SIG-M5 (cell line): ENCODE data around the gene ARHGAP4.
A peak's percentile ranks its signal among the peaks of the same experiment; 100 is the strongest.

Source experiments
- DNase-seq: peaks from one replicate; lab custom pipeline; 2025; lab: John Stamatoyannopoulos, UW

Gene ARHGAP4

DNA sequence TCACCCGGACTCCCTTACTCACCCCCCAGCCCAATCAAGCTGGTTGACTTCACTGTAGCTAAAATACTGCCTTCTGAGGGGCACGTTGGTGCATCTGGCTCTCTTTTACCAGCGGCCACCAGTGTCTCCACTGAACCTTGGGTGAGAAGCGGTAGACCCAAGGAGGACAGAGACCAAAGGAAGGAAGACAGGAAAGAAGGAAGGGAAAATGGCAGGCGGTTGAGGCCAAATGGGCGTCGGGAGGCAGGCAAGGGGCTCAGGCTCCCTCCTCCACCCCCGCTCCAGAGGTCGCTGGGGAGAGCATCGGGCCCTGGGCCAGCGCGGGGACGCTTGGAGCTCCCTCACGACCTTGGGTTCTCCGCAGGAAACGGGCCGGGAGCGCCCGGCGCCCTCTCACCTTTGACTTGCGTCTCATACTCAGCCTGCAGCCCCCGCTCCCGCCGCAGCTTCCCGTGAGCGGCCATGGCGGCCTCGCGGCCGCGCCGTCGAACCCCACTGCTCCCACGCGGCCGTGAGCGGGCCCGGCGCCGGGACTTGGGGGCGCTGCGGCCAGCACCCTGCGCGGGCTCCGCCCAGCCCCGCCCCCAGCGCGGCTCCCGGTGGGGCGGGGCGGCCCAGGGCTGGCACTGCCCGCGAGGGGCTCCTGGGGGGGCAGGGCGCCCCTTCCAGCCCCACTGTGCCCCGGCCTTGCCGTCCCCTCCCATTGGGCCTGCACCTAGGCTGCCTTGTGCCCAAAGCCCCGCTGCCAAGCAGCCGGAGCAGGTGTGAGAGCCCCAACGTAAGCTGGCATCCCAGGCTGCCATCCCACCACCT lies at the start of gene ARHGAP4:
ARHGAP4 (minus strand) TSS at position 526 of the 813 bp plus-strand sequence; CDS start at position 464, 62 bp downstream.
- no peak for DNase-seq

DNA sequence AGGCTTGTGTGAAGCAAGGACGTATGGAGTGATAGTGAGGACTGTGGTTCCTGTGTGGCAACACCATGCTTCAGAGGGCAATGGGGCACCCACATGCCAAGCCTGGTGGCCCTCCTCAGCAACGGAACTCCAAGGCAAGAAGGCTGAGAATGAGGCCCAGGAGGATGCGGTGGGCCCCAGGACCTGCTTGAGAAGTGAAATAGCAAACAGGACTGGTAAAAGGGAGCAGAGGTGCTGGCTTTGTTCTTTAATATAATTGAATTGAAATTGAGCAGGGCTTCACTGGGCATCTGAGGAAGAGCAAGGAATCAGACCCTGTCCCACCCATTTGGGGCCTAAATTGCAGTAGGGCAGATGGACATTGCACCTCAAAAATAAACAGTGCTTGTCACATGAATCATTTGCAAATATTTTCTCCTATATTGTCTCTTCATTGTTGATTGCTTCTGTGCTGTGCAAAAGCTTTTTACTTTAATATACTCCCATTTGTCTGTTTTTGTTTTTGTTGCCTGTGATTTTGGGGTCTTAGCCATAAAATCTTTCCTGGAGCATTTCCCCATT lies 48.7 kb upstream of the ARHGAP4 start:
- no peak for DNase-seq

DNA sequence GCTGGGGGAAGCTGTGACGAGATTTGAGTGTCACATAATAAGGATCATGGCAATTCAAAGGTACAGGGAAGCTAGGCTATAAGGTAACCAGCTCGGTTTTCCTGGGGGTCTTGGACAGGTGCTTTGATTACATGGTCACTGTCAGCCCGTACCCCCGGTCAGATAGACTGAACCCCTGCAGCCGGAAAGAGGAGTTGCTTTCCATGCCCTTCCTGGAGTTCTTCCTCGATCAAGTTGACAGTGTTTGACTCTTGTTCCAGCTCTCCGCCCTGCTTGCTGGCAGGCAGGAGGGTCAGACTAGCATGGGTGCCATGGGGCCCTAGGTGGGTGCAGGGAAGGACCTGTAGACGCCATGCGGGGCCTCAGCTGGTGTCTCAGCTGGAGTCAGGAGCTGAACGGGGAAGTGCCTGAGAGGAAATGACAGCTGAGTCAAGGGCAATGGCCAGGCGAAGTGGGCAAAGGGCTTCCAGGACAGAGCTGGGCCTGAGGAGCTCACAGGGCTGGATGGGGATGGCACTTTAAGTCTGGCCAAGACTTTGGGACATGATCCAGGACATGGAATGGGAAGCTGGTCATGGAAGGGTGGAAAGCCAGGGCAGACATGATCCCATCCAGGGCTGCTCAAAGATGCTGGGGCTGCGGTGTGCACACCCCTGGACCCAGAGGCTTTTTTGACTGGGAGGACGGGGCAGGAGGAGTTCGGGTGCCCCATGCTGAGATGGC lies 48.1 kb upstream of the ARHGAP4 start:
- DNase-seq = no peak

DNA sequence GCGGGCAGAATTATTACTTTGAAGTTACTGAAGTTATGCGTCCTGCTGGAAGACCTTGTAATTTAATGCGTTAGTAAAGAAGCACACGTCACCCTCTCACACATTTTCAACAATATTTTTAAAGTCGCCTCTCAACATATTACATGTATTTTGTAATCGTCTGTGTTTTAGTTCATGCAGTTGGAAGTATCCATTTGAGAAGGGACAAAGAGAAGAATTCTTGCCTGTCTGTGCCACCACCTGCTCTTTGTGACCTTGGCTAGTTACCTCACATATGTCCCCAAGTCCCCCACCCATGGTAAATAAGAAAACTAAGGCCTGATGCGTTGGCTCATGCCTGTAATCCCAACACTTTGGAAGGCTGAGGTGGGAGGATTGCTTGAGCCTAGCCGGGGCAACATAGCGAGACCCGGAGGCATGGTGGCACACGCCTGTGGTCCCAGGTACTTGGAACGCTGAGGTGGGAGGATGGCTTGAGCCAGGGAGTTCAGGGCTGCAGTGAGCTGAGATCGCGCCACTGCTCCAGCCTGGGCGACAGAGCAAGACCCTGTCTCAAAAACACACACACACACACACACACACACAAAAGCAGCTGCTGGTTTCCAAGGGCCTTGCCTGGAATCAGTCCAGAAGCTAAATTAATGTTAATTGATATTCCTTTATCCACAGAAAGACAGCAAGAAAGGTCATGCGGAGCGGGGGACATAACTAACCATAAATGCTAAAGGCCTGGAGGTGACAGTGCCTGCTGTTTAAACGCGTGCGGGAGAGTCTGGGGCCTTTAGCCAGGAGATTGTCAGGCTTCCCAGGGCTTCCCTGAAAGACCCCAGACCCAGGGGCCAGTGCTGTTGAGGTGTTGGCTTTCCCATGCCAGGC lies 47.3 kb upstream of the ARHGAP4 start:
- no peak for DNase-seq

DNA sequence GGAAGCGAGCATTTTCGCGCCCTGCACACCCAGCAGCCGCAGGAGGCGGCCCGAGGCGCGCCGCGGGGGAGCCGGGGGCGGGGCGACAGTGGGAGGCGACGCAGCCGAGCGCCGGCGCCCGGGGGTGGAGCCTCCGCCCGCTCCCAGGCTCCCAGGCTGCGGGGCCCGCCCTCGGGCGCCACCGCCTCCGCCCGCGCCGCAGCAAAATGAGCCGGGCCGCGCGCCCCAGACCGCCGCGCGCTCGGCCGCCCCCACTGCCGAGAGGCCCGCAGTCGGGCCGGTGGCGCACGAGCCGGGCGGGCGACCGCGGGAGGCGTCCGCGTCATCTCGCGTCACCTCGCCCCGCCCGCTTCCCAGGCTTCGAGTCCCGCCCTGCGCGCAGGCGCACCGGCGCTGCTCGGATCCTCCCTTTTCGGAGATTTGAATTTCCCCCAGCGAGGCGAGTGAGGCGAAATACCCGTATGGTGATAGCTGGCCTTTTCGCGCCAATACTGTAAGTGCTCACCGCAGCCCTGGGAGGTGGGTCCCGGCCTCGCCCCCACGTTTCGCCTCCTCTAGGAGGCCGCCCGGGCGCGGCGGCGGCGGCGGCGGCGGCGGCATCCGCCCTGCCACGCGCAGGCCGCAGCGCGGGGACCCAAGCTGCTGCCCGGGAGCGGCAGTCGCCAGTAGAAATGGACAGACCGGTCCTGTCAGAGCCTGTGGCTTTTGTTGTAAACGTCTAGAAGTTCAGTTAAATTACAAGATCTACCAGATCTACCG lies 46.5 kb upstream of the ARHGAP4 start, which contains the start of gene TMEM187:
TMEM187 (plus strand) TSS at position 387 of the 759 bp plus-strand sequence. CDS start 9,309 bp downstream, outside the sequence.
- peak; percentile 18 for DNase-seq

DNA sequence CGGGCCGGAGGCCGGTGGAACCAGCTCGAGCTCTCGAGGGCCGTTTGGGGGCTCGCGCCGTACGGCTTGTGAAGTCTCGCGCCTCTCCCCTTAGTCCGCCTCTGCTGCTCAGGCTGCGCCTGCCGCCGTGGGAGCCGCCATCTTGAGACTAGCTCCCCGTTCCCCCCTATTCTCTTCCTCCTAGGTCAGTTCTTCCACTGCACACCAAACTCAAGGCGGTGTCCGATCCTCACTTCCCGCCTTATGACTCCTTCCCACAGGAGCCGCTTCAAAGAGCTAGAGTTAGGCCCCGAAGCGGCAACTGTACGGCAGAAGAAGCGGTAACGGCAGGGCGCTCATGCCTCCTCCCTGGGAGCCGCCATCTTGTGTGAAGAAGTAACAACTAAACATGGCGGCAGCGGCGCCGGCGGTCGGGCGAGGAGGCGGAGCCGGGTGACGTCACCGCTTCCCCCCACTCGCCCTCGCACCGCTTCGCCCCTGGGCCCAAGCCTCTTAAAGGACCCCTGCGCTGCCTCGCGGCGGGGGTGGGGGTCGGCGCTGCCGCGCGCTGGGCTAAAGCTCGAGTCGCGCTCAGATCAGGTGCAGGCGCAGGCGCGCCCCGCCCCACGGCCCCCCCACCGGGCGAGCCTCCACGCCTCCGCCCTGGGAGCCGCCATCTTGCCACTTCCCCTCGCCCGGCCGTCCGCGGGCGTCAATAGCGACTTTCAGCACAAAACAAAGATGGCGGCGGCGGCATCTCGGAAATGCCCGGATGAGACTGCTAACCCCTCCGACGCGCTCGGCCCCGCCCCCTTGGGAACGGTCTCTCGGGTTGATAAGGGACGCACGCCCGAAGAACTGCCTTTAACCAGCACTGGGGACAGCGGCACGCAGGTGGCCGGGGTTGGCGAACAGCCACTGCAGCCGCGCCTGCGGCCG lies 45.6 kb upstream of the ARHGAP4 start, which contains the start of gene HCFC1:
HCFC1 (minus strand) TSS at position 369 of the 918 bp plus-strand sequence. CDS start 978 bp downstream, outside the sequence.
- DNase-seq = no peak

DNA sequence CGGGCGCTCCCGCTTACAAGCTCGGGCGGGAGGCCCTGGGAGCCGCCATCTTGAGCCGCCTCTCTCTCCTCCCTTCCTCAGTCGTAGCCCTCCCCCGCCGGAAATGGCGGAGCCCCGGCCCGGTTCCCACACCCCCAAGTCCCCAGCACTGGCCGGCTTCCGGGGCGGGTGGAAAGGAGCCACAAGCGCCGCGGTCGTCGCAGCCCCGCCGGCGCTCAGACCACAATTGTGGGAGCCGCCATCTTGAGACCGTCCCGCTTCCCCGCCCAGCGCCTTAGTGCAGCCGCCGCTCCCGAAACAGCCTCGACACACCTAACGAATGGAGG lies 45.0 kb upstream of the ARHGAP4 start:
- peak; percentile 20 for DNase-seq

DNA sequence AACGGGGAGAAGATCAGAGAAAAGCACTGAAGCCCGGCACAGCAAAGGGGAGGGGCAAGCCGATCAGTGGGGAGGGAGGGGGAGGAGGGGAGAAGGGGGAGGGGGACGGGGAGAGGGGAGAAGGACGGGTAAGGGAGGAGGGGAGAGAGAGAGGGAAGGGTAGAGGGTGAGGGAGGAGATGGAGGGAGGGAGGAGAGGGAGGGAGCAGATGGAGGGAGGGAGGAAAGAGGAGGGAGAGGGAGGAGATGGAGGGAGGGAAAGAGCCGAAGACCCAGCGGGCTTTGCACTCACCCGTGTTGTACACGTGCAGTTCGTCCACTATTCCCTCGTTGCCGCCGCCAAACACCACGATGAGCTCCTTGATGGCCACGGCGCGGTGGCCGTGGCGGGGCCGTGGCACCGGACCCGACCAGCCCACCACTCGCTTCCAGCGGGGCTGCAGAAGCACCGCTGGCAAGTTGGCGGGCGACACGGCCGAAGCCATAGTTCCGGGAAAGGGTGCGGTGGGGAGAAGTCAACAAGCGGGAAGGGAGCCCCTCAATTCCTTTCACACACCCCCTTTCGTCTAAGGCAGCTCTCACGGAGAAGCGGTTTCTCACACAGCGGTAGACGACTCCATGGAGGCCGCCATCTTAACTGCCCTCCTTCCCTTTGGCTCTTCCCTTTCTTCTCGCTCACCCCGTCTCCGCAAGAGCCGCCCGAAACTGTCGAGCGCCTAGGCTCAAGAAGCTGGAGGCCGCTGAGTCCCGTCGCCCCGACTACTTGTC lies 44.5 kb upstream of the ARHGAP4 start:
- DNase-seq = no peak

DNA sequence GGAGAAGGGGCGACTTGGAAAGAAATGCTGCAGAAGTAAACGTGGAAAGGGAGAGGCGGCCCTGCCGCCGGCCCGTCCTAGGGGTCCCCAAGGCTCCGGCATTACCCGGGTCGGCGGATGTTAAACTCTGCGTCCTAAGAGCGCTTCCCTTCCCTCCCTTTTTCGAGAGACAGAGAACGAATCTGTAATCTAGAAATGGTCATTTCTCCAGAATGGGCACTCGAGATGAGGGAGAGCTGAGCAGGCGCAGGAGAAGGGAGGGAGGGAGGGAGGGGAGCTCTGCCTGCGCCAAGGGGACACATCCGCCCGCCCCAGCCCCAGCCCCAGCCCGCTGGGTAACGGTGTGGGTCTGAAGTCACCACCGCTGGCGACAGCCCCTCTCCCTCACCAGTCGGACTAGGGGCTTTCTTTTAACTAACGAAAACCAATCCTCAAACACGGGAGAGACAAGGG lies 43.9 kb upstream of the ARHGAP4 start:
- no peak for DNase-seq

DNA sequence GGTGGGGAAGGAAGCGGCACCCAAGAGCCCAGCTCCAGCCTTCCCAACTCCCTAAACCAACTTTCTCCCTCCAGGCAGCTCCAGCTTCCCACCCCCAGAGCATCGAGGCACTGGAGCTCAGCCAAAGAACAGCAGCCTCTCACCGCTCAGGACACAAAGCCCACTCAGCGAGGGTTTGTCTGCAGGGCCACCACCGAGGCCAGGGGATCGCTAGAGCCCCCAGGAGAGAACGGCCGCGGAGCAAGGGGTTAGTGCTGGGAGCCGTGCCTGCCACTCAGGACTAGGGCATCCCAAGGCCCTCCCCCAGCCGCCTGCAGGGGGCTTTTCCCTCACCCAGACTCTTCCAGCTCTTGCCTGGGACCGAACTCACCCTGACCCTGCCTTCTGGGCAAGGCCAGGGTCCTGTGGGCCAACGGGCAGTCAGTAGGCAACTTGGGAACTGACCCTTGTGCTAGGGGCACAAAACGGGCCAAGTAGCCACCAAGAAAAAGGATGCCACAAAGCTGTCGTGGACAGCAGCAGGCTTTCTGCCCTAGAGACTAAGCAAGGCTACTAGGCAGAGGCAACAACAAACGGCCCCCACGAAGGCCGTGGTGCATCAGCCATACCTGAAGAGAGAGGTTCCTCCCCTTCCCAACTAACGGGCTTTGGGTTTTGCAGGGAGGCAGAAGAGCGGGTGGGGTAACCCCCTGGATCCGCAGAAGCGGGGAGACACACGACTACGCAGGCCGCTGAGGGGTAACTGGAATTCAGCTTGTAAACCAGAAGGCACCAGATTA lies 43.2 kb upstream of the ARHGAP4 start:
- no peak for DNase-seq

DNA sequence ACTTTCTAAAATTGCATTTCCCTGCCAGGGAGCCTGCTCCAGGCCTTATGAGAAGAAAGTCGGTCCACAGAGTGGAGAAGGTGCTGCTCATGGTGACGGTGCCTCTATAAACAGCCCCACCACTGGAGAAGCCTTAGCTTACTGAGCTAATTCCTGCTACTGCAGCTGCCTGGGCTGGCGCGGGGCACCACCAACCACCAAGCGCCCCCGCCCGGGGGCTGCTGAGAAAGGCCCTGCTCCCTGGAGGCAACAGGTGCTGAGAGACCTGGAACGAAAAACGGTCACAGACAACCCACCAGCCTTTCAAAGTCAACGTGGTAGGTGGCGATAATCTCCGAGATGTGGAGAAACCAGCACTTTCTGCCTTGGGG lies 42.7 kb upstream of the ARHGAP4 start:
- DNase-seq = no peak

DNA sequence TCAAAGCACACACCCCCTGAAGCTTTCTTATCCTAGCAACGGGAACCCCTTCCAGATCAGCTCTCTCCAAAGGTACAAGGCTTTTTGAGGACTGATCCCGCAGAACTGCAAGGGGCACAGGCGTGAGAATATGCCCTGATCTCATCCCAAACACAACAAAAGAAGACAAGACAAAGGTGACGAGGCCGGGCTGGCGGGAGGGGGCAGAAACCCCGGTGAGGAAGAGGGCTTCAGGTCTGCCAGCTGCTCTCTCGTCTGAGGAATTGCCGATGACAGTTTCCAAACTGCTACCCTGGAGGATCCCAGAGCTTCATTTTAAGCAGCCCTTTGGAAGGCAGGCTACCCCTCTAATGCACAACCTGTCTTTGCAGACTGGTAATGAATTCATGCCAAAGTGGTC lies 42.2 kb upstream of the ARHGAP4 start:
- DNase-seq = no peak

DNA sequence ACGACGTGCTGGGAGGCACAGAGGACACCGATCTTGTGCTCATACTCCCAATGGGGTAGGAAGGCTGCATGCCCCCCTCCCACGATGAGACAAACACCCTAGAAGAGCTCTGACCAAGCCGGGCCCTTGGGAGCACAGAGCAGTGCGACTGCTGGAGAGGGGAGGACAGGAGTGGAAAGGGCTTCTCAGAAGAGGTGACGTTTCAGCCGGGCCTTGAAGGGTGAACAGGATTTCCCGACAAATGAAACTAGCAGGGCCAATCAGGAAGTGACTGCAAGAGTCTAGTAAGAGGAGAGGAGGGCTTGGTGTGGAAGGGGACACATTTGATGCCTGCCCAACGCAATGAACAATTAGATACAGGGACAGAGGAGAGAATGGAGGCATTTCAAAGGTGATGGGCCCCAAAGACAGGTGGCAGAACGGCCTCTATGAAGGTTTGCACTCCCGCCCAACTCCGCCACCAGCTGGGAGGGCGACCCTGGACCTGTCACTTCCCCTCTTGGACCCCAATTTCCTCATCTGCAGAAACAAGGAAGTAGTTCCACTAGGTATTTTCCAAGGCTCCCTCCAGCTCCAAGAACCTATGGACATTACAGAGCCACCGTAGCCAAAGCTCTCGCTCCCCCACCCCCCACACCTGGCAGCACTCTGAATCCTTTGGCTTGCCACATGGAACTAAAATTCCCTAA lies 41.6 kb upstream of the ARHGAP4 start:
- no peak for DNase-seq

DNA sequence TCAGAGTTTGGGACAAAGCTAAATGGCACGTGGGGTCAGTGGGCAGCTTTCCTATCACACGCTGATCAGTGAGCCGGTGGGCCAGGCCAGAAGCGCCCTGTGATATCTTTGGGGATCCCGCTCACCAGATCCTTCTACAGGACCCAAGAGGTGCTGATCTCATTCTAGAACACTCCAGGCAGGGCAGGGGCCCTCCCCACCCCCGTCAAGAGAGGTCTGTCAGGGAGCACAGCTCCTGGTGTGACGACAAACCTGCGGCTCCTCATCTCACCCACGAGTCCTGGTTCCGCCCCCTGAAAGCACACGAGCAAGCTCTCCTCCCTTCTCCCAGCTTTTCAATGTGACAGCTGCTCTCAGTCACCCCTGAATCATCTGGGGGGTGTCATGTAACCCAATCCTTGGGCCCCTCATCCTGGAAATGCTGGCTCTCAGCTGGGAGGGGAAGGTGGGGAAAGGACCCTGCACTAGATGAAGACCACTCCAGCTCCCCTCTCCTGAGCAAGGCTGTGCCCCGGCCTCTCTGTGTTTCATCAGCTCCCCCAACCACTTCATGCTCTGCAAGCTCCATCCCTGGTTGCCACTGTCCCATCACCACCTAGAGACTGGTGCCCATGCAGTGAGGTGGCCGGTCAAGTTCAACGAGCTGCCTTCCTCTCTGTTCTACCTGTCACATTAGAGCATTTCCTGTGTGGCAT lies 40.9 kb upstream of the ARHGAP4 start:
- no peak for DNase-seq

DNA sequence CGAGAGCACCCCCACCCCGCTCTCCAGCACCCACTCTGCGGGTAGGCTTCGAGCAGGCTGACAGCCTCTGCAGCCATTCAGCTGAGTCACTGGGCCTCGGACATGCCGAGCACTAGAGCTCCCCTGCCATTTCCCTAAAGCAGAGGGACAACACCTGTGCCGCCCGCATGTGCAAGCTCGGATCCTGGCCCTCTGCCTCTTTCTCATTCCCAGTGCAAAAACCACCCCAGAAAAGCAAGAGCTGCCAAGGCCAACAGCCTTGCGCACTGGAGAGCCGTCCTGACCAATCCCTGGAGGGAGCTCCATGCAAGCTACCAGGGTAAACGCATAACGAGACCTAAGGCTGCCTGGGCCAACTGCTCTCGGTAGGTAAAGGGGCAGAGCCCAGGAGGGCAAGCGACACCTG lies 40.2 kb upstream of the ARHGAP4 start:
- no peak for DNase-seq

DNA sequence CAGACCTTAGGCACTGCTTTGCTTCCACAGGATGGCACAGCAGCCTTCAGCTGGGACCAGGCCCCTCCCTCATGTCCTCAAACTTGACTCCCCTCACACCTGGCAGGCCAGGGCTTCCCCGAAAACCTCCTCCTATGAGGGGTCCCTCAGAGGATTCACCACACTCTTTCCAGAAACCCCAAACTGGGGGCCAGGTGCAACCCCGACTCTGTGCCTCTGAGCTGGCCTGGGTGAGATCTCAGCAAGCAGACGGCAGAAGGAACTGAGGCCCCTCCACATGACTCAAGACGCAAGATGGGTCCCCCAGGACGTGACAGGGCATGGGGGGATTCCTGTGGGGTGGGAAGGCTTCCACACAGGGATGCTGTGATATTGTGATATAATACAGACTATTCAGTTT lies 39.3 kb upstream of the ARHGAP4 start:
- DNase-seq = no peak

DNA sequence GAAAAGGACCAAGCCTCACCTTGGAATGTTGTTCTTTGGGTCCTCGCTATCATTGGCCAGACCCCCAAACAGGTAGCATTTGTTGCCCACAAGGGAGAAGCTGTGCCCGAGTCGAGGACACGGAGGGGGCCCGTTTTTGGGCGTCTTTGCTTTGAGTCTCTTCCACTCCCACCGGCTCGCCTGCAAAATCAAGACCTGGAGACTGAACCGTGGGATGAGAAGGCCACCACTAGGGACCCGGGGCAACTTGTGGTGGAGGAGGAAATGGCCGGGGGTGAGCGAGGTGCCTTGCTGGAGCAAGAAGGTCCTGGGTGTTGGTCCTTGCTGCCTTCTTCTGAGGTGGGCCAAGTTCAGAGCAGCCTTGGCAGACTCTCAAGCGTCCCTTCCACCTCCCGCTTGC lies 38.0 kb upstream of the ARHGAP4 start:
- DNase-seq = no peak
